Neural progenitor cell (in vitro differentiated cells): ENCODE data around the gene PAM16. TPM values are rescaled to one million over a fixed set of nuclear protein-coding genes. Genes with fewer than 3 reads are reported as not detected.

ENCODE experiments used
- DNase-seq: peaks from one replicate; pipeline ENCODE4 v3.0.0-alpha.2; 2016; ENCODE audit warnings: low spot score
- H2AFZ ChIP-seq: fragments of 200-600 bp; sonication (generic); replicated peaks from 2 replicates; pipeline ENCODE4 v1.6.1; 2016; ENCODE audit warnings: antibody characterized with exemption
- H3F3A ChIP-seq: fragments of 200-600 bp; sonication (generic); 2 replicates; pipeline ENCODE4 v1.6.1; 2016; ENCODE audit warnings: antibody characterized with exemption, low read depth
- H3K27ac ChIP-seq: fragments of 200-600 bp; sonication (generic); 2 replicates; pipeline ENCODE4 v1.5.1; 2016; ENCODE audit warnings: mild to moderate bottlenecking
- H3K27me3 ChIP-seq: fragments of 200-600 bp; sonication (generic); 2 replicates; pipeline ENCODE4 v1.6.1; 2016; ENCODE audit warnings: mild to moderate bottlenecking, moderate library complexity
- H3K36me3 ChIP-seq: fragments of 200-600 bp; sonication (generic); 2 replicates; pipeline ENCODE4 v1.5.1; 2016
- H3K4me1 ChIP-seq: fragments of 200-600 bp; sonication (generic); 2 replicates; pipeline ENCODE4 v1.6.1; 2016; ENCODE audit warnings: mixed run types
- H3K4me2 ChIP-seq: fragments of 200-600 bp; sonication (generic); 2 replicates; pipeline ENCODE4 v1.6.1; 2016
- H3K4me3 ChIP-seq: fragments of 200-600 bp; sonication (generic); 2 replicates; pipeline ENCODE4 v1.5.1; 2016
- H3K79me2 ChIP-seq: fragments of 200-600 bp; sonication (generic); 2 replicates; pipeline ENCODE4 v1.6.1; 2016; ENCODE audit warnings: low read depth
- H3K9ac ChIP-seq: fragments of 200-600 bp; sonication (generic); 2 replicates; pipeline ENCODE4 v1.6.1; 2016
- H3K9me3 ChIP-seq: fragments of 200-600 bp; sonication (generic); 2 replicates; pipeline ENCODE4 v1.5.1; 2016; ENCODE audit warnings: low read depth
- H4K20me1 ChIP-seq: fragments of 200-600 bp; sonication (generic); 2 replicates; pipeline ENCODE4 v1.6.1; 2016; ENCODE audit warnings: low read depth
- H3K27ac Mint-ChIP-seq: 3 replicates; pipeline ENCODE4 v1.8.0; 2021; ENCODE audit warnings: mixed read lengths
- H3K27me3 Mint-ChIP-seq: 2 replicates; pipeline ENCODE4 v1.8.0; 2022; ENCODE audit warnings: low read depth, mild to moderate bottlenecking, inconsistent platforms, moderate library complexity, mixed read lengths; ENCODE audit not compliant: insufficient read depth
- H3K36me3 Mint-ChIP-seq: 3 replicates; pipeline ENCODE4 v1.8.0; 2021; ENCODE audit warnings: mixed read lengths
- H3K4me1 Mint-ChIP-seq: 3 replicates; pipeline ENCODE4 v1.8.0; 2021; ENCODE audit warnings: mixed read lengths
- H3K4me3 Mint-ChIP-seq: 3 replicates; pipeline ENCODE4 v1.8.0; 2021; ENCODE audit warnings: mild to moderate bottlenecking, moderate library complexity, mixed read lengths
- H3K9me3 Mint-ChIP-seq: 3 replicates; pipeline ENCODE4 v1.8.0; 2020; ENCODE audit warnings: mixed read lengths
- CTCF ChIP-seq: fragments of 200-600 bp; sonication (generic); IDR thresholded peaks from 2 replicates; pipeline ENCODE4 v1.5.1; 2017; ENCODE audit warnings: antibody characterized with exemption, mild to moderate bottlenecking
- EZH2 ChIP-seq: fragments of 200-600 bp; sonication (generic); IDR thresholded peaks from 2 replicates; pipeline ENCODE4 v1.6.1; 2017; ENCODE audit warnings: antibody characterized with exemption, mild to moderate bottlenecking, moderate library complexity
- EZH2phosphoT487 ChIP-seq: fragments of 200-600 bp; sonication (generic); IDR thresholded peaks from 2 replicates; pipeline ENCODE4 v1.6.1; 2017; ENCODE audit warnings: antibody characterized with exemption
- total RNA-seq: library from RNA; depleted of rRNA; stranded (reverse); fragments of >200 nt; gene quantifications from 2 replicates; pipeline ENCODE4 v1.2.3, GENCODE V29; 2015; ENCODE audit warnings: low replicate concordance

The PAM16 gene
- total RNA-seq, 1 donor from 2014 or later: 17.0 TPM

DNA sequence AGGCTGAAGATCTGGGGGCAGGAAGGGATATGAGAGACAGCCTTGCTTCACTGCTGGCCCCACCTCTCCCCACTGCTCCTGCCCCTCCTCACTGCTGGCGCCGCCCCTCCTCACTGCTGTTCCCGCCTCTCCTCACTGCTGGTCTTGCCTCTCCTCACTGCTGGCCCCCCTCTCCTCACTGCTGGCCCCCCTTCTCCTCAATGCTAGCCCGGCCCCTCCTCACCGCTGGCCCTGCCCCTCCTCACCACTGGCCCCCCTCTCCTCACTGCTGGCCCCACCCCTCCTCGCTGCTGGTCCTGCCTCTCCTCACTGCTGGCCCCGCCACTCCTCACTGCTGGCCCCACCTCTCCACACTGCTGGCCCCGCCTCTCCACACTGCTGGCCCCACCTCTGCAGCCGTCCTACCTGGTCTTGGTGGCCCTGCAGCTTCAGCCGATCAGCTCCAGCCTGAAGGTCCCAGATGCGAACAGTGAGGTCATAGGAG lies 9.5 kb upstream of the PAM16 start:
- Mint-ChIP-seq H3K4me1 (peaks cover 6% of the 10 kb centered on the region), H3K36me3 (peaks cover 2% of the 10 kb centered on the region), H3K4me3 (no peak overlapping the region), H3K27ac (peak overlapping the region; percentile 21), H3K27me3 (peaks cover 3% of the 10 kb centered on the region), H3K9me3 (no peaks in the 10 kb centered on the region)
- Histone ChIP-seq H3K4me1 (no peaks in the 10 kb centered on the region), H3K36me3 (no peaks in the 10 kb centered on the region), H3K27me3 (no peaks in the 10 kb centered on the region), H3K9ac (no peak overlapping the region), H3F3A (no peaks in the 10 kb centered on the region), H3K4me3 (no peak overlapping the region), H2AFZ (no peak overlapping the region), H4K20me1 (no peaks in the 10 kb centered on the region), H3K27ac (no peak overlapping the region), H3K79me2 (no peaks in the 10 kb centered on the region), H3K4me2 (no peak overlapping the region), H3K9me3 (no peaks in the 10 kb centered on the region)
- no peak for TF ChIP-seq EZH2phosphoT487
- no peak for TF ChIP-seq CTCF
- no peak for TF ChIP-seq EZH2
- peak; percentile 50 for DNase-seq

DNA sequence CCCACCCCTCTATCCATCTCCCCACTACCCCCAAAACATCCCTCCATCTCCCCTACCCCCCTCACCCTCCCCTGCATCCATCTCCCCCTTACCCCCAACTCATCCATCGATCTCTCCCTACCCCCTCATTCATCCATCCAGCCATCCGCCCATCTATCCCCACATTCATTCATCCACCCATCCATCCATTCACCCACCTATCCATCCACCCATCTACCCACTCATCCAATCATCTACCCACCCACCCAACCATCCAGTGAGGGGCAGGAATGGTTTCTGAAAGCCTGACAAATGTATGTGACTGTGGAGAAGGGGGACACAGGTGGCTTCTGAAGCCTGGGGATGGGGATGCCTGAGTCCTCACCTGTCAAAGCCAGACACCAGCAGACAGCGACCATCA lies 8.8 kb upstream of the PAM16 start:
- Histone ChIP-seq H3K27me3 (no peaks in the 10 kb centered on the region), H3K4me2 (no peak overlapping the region), H3K36me3 (no peaks in the 10 kb centered on the region), H3K4me1 (no peaks in the 10 kb centered on the region), H3K4me3 (no peak overlapping the region), H3K9ac (no peak overlapping the region), H3K9me3 (no peaks in the 10 kb centered on the region), H4K20me1 (no peaks in the 10 kb centered on the region), H3F3A (no peaks in the 10 kb centered on the region), H2AFZ (no peak overlapping the region), H3K79me2 (no peaks in the 10 kb centered on the region), H3K27ac (no peak overlapping the region)
- no peak for DNase-seq
- Mint-ChIP-seq H3K4me3 (no peak overlapping the region), H3K27ac (no peak overlapping the region), H3K9me3 (no peaks in the 10 kb centered on the region), H3K27me3 (peaks cover 3% of the 10 kb centered on the region), H3K4me1 (peaks cover 6% of the 10 kb centered on the region), H3K36me3 (peaks cover 2% of the 10 kb centered on the region)
- no peak for TF ChIP-seq EZH2phosphoT487
- no peak for TF ChIP-seq EZH2
- no peak for TF ChIP-seq CTCF

DNA sequence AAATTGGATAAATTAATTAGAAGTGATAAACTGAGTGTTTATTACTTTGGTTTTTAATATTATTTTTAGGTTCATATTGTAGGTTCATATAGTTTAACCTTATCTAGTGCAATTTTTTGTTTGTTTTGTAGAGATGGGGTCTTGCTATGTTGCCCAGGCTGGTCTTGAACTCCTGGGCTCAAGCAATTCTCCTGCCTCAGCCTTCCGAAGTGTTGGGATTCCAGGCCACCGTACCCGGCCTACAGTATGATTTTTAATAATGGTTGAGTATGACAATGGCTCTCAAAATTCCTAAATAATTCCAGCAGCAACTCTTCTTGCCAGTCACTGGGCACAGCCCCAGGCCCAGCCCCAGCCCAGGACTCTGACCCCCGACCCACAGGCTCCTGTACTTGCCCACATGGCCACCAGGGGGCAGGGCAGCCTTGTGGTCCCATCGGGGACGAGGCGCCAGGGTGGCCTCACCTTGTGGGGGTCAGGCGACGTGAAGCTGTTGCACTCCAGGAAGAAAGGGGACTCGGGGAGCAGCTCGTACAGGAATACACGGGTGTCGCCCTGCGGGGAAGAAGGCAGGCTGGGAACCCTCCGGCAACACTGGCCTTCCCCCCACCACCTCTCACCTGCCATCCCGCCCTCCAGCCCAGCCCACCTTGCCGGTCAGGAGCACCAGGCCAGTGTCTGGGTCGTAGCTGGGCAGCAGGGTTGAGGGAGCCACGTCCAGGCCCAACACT lies 7.9 kb upstream of the PAM16 start:
- no peaks in the 10 kb centered on the region for H4K20me1 ChIP-seq
- TF ChIP-seq CTCF (peak; percentile 99), EZH2phosphoT487 (no peak), EZH2 (no peak)
- Mint-ChIP-seq H3K4me1 (peaks cover 6% of the 10 kb centered on the region), H3K27ac (peak overlapping the region; percentile 57), H3K36me3 (peaks cover 2% of the 10 kb centered on the region), H3K27me3 (peaks cover 5% of the 10 kb centered on the region), H3K9me3 (no peaks in the 10 kb centered on the region), H3K4me3 (peak overlapping the region; percentile 43)
- no peak overlapping the region for H2AFZ ChIP-seq
- no peaks in the 10 kb centered on the region for H3K36me3 ChIP-seq
- no peak overlapping the region for H3K9ac ChIP-seq
- no peaks in the 10 kb centered on the region for H3K79me2 ChIP-seq
- no peak overlapping the region for H3K4me2 ChIP-seq
- no peaks in the 10 kb centered on the region for H3F3A ChIP-seq
- no peak overlapping the region for H3K4me3 ChIP-seq
- DNase-seq: peak; percentile 88
- no peak overlapping the region for H3K27ac ChIP-seq
- H3K27me3 ChIP-seq: no peaks in the 10 kb centered on the region
- H3K9me3 ChIP-seq: no peaks in the 10 kb centered on the region
- H3K4me1 ChIP-seq: no peaks in the 10 kb centered on the region
